Heart left ventricle (tissue), 16 donors: ENCODE data around the gene JPH4. TPM values are rescaled to one million over a fixed set of nuclear protein-coding genes. Genes with fewer than 3 reads are reported as not detected.
A peak's percentile ranks its signal among the peaks of the same experiment; 100 is the strongest.

Experiments
- ATAC-seq, 4 donors: fragments of 200-7000 bp; cut with Tn5 transposase; one replicate each; pipeline ENCODE4 v1.9.1; 2020 to 2022; ENCODE audit warnings: moderate library complexity in 4 of 4, mild to moderate bottlenecking in 3 of 4, moderate number of reproducible peaks in 1 of 4
- DNase-seq, 5 donors: peaks; one replicate each; pipeline ENCODE4 v3.0.0-alpha.2; 2020
- H3K27ac ChIP-seq, 12 donors: fragments of 200-600 bp; sonication (generic) in 4 of 12; one replicate each; pipeline versions ENCODE4 v1.5.0 to v1.8.0; 2016 to 2022; ENCODE audit warnings: mild to moderate bottlenecking in 2 of 12
- H3K27me3 ChIP-seq, 9 donors: fragments of 200-600 bp; sonication (generic) in 2 of 9; one replicate each; pipeline versions ENCODE4 v1.5.1 to v1.8.0; 2016 to 2022; ENCODE audit warnings: mild to moderate bottlenecking in 3 of 9
- H3K36me3 ChIP-seq, 9 donors: fragments of 200-600 bp; sonication (generic) in 2 of 9; one replicate each; pipeline versions ENCODE4 v1.5.0 to v1.8.0; 2018 to 2022; ENCODE audit warnings: mild to moderate bottlenecking in 2 of 9
- H3K4me1 ChIP-seq, 12 donors: fragments of 200-600 bp; sonication (generic) in 4 of 12; one replicate each; pipeline versions ENCODE4 v1.5.0 to v1.8.0; 2016 to 2022; ENCODE audit warnings: mild to moderate bottlenecking in 3 of 12
- H3K4me3 ChIP-seq, 12 donors: fragments of 200-600 bp; sonication (generic) in 4 of 12; one replicate each; pipeline versions ENCODE4 v1.5.0 to v1.8.0; 2017 to 2022; ENCODE audit warnings: mild to moderate bottlenecking in 9 of 12, moderate library complexity in 4 of 12
- H3K9me3 ChIP-seq, 12 donors: fragments of 200-600 bp; sonication (generic) in 4 of 12; one replicate each; pipeline versions ENCODE4 v1.5.0 to v1.8.0; 2016 to 2022; ENCODE audit warnings: mild to moderate bottlenecking in 1 of 12
- POLR2A ChIP-seq, 2 donors: fragments of 450-650 bp; IDR thresholded peaks; one replicate each; pipeline ENCODE4 v1.6.1; 2017; ENCODE audit warnings: antibody characterized with exemption in 2 of 2, mild to moderate bottlenecking in 2 of 2, moderate library complexity in 2 of 2
- WGBS, 4 donors: extraction: QIAGEN DNeasy Blood & Tissue Kit in 2 of 4; methylation state at CpG; one replicate each; pipeline versions ENCODE4 v1.1.5 to v1.1.7; 2013 to 2018; 5-methylcytosine and 5-hydroxymethylcytosine counted together
- intact Hi-C, 10 donors: fragments of 100-400 bp; cut with DNase I; formaldehyde crosslinking; loops; one replicate each; pipeline versions ENCODE4 v1.11.1 to v1.14.2; 2022
- polyA plus RNA-seq, 2 donors: library from polyadenylated mRNA; stranded (reverse); fragments of 200-250 nt; gene quantifications; one replicate each; pipeline ENCODE4 v1.2.3, GENCODE V29; 2013
- total RNA-seq, 9 donors: library from RNA; depleted of rRNA in 2 of 9; stranded (reverse); fragments of >200 nt in 2 of 9; fragmentation: NEBNext Ultra II Directional in 3 of 9; extraction: Animal tissue kit (Norgen Biotek cat#: 25700) in 3 of 9; gene quantifications; one replicate each; pipeline versions ENCODE4 v1.1.0 to v1.2.4, GENCODE V29; 2016 to 2023
- TF ChIP-seq, protein P1 (sequence below), 12 donors: fragments of 200-600 bp; sonication (generic) in 4 of 12; IDR thresholded peaks; one replicate each; pipeline versions ENCODE4 v1.5.0 to v1.8.0; 2018 to 2022; ENCODE audit warnings: antibody characterized with exemption in 12 of 12, mild to moderate bottlenecking in 5 of 12
- donor health status: ischemic (EF 13 %, LVEDD 7.1; RV severe dilation, severe dysfunction).
- donor health status: healthy with polysubstance abuse.
- donor health status: DM: no; HTN: yes; CAD: no.
- donor health status: DM: no; HTN: no; CAD: no.
- donor health status: ischemic (EF 25% LVEDD 6.9; RV normal size, moderate dysfunction).
- donor health status: ischemic (EF 25% LVEDD 5.7; RV mildly dilated, moderate dysfunction).
- donor health status: healthy.
- donor health status: DM: yes; HTN: yes; CAD: no.
- donor health status: ischemic (EF 35%, LVEDD 5.7; RV mildly dilated, moderate dysfunction).
- donor health status: nonischemic (EF 11% LVEDD 7.7; RV severe dilation, severe dysfunction).
- donor health status: DM: yes; HTN: yes; CAD: no.
- donor health status: PGD.
- donor health status: ischemic (EF 29% LVEDD 5.4; RV normal size, mild dysfunction).
- donor health status: nonischemic (EF 23%, LVEDD 6.1; RV moderate dilation, normal function).

JPH4 gene
- total and polyA plus RNA-seq, 11 donors, result 0.10 to 0.59 (median 0.24) TPM; not detected in 1

DNA sequence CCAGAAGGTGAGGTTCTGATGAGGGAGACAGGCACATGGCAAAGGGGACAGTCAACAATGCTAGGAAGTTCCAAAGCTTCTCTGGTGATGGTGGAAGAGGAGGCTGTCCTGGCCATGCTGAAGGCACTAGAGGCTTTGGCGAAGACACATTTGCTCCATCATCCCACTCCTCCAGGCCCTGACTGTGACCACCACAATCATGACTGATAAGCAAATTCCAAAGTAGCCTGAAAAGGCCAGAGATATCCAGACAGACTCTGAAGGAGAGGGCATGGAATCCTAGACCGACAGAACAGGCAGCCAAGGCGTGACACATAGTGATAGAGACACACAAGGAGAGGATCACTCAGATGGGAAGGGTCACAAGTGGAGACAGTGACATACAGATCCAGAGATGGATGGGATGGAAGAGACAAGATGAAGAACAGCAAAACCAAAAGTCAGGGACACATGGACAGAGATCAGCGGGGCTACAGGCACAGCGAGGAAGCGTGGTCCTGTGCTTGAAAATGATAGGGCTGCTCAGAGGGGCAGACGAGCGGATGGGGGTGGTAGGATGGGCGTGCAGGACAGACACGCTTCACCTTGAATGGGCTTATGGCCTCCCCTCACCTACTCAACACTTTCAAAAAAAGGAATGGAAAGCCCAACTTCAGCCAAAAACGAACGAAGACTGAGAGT is 28.3 kb downstream of the JPH4 start:
- peaks cover 0 to 28% (median 15%) of the 10 kb centered on the region in 12 donors for H3K4me1 ChIP-seq
- ATAC-seq (peak in 1 of 4 donors; percentile 1), DNase-seq (no peak)
- peak overlapping the region in 2 of 12 donors; percentile 23 to 68 for H3K27ac ChIP-seq
- 43 to 51% (median 47%) methylated on average over 12 of the region's 12 CpGs for whole genome bisulfite sequencing, 4 donors
- no peak for TF ChIP-seq POLR2A (IDR thresholded peaks at IDR 0.05)
- TF ChIP-seq, protein P1, sequence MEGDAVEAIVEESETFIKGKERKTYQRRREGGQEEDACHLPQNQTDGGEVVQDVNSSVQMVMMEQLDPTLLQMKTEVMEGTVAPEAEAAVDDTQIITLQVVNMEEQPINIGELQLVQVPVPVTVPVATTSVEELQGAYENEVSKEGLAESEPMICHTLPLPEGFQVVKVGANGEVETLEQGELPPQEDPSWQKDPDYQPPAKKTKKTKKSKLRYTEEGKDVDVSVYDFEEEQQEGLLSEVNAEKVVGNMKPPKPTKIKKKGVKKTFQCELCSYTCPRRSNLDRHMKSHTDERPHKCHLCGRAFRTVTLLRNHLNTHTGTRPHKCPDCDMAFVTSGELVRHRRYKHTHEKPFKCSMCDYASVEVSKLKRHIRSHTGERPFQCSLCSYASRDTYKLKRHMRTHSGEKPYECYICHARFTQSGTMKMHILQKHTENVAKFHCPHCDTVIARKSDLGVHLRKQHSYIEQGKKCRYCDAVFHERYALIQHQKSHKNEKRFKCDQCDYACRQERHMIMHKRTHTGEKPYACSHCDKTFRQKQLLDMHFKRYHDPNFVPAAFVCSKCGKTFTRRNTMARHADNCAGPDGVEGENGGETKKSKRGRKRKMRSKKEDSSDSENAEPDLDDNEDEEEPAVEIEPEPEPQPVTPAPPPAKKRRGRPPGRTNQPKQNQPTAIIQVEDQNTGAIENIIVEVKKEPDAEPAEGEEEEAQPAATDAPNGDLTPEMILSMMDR (IDR thresholded peaks at IDR 0.05), result no peak
- H3K27me3 ChIP-seq, result no peaks in the 10 kb centered on the region
- intact Hi-C loops, result loop anchor here in 2 of 10 donors (10.0 kb wide), 2 partner anchors 225 to 245 kb away; partner anchors contain the start of genes BCL2L2 (in 1 of the 2), PABPN1 (in 1 of the 2) and PPP1R3E (in 1 of the 2)
- peak overlapping the region; percentile 38 to 75 (median 64) for H3K4me3 ChIP-seq
- no peaks in the 10 kb centered on the region for H3K9me3 ChIP-seq
- no peaks in the 10 kb centered on the region for H3K36me3 ChIP-seq

- H3K4me3 ChIP-seq, result no peak overlapping the region
- no peaks in the 10 kb centered on the region for H3K9me3 ChIP-seq
- H3K27me3 ChIP-seq, result no peaks in the 10 kb centered on the region
- peaks cover 0 to 31% (median 19%) of the 10 kb centered on the region in 12 donors for H3K4me1 ChIP-seq
- no peaks in the 10 kb centered on the region for H3K36me3 ChIP-seq
- TF ChIP-seq POLR2A (IDR thresholded peaks at IDR 0.05), result no peak
- H3K27ac ChIP-seq, result no peak overlapping the region
- whole genome bisulfite sequencing, 4 donors, result 57 to 64% (median 59%) methylated on average over 18 of the region's 18 CpGs
- intact Hi-C loops, result no loop called here
- ATAC-seq (no peak), DNase-seq (no peak)
These were observed 30.0 kb downstream of the JPH4 start for GRCh38 chr14:23548351-23549318.

DNA sequence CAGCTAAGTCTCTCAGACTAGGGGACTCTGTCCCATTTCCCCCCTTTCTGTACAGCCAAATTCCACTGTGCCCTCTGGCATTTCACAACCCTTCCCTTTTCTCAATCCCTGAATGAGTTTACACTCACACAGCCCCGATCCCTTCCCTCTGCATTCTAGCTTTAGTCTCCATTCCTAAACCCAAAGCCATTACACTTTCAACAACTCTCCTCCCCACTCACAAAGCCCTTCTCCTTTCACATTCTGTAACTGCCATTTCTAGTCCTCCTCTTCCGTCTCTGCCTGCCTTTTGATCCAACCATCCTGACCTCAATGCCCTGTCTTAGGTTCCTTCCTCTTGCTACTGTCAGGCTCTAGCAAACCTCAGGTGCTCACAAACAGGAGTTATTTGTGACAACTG is 30.7 kb downstream of the JPH4 start:
- no peaks in the 10 kb centered on the region for H3K9me3 ChIP-seq
- WGBS, 4 donors, result 71 to 83% (median 80%) methylated on average over 2 of the region's 2 CpGs
- no peaks in the 10 kb centered on the region for H3K27me3 ChIP-seq
- DNase-seq (no peak), ATAC-seq (no peak)
- no peaks in the 10 kb centered on the region for H3K36me3 ChIP-seq
- no peak overlapping the region for H3K27ac ChIP-seq
- H3K4me3 ChIP-seq, result no peak overlapping the region
- no peak for TF ChIP-seq POLR2A (IDR thresholded peaks at IDR 0.05)
- TF ChIP-seq, protein P1 (IDR thresholded peaks at IDR 0.05), result no peak
- intact Hi-C loops, result no loop called here
- H3K4me1 ChIP-seq, result peaks cover 0 to 31% (median 19%) of the 10 kb centered on the region in 12 donors

DNA sequence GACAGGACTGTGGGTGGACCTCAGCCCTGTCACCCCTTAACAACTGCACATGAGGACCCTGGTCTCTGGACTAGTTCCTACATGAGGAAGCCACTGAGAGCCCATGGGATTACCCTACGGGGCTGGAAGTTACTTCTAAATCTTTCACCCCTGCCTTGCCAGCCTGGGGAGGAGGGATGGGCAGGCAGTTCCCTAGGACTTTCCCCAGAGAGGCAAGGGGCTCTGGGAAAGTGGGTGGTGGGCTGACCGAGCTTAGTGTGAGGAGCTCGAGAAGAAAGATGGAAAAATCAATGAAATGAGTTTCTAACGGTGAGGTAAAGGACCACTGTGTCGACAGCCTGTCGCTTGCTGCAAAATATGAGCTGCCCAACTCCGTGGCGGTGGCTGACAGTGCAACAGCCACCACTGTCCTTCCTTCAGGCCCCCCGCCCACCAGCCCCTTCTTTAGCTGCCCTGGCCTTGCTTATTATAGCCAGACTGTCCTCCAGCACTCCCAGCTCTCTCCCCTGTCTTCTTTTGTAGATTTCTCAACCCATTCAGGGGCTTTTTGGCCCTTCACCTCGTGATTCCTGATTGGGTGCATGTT is 32.0 kb downstream of the JPH4 start:
- DNase-seq (no peak), ATAC-seq (no peak)
- no peak for TF ChIP-seq POLR2A (IDR thresholded peaks at IDR 0.05)
- TF ChIP-seq, protein P1 (IDR thresholded peaks at IDR 0.05), result no peak
- intact Hi-C loops, result no loop called here
- H3K36me3 ChIP-seq, result no peaks in the 10 kb centered on the region
- WGBS, 4 donors, result 75 to 80% (median 77%) methylated on average over 10 of the region's 10 CpGs
- H3K4me3 ChIP-seq, result no peak overlapping the region
- no peaks in the 10 kb centered on the region for H3K9me3 ChIP-seq
- no peaks in the 10 kb centered on the region for H3K27me3 ChIP-seq
- H3K27ac ChIP-seq, result peak overlapping the region in 1 of 12 donors; percentile 74
- peaks cover 0 to 27% (median 16%) of the 10 kb centered on the region in 12 donors for H3K4me1 ChIP-seq
